ENCODE data around the gene ITGB2. TPM values are rescaled to one million over a fixed set of nuclear protein-coding genes. Genes with fewer than 3 reads are reported as not detected.

ITGB2 gene
- total RNA-seq, 1 donor from 2014 or later = 0.74 TPM

DNA sequence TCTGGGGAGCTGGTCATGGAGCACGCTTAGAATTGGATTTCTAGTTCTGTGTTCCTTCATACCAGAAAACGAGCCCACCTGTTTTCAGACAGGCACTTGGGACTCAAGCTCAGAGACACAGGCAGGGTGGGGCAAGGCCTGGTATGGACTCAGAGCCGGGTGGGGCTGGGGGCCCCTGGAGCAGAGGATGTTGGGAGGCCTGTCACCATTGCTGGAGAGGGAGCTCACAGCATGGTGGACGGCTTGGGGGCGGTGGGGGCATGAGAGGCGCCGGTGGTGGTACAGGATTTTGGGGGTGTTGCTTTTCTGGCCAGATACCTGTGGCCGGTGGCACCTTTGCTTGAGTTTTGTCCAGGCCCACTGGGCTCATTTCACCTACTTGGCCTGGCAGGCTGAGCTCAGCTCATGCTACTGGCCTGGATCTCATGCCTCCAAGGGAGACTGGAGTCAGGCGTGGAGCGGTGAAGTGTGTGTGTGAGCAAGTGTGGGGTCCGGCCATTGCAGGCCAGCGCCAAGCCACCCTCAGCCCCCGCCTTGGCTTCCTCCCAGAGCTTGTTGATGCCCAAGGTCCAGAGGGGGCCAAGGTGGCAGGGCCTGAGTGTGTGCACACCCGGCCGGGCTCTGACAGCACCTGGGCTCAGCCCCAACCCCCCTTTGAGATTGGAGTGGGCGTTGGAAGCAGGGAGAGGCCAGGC lies 27.9 kb upstream of the ITGB2 start:
- Mint-ChIP-seq H3K27me3 (ENCODE audit: low read depth) (no peaks in the 10 kb centered on the region), H3K27ac (no peak overlapping the region), H3K36me3 (peaks cover 8% of the 10 kb centered on the region), H3K4me1 (no peaks in the 10 kb centered on the region), H3K9me3 (no peaks in the 10 kb centered on the region), H3K4me3 (no peak overlapping the region)
- no peak for TF ChIP-seq CTCF (IDR thresholded peaks at IDR 0.05; ENCODE audit: unreplicated experiment)
- no peak for DNase-seq (ENCODE audit: low spot score in 2 of 2, unreplicated experiment in 2 of 2)

DNA sequence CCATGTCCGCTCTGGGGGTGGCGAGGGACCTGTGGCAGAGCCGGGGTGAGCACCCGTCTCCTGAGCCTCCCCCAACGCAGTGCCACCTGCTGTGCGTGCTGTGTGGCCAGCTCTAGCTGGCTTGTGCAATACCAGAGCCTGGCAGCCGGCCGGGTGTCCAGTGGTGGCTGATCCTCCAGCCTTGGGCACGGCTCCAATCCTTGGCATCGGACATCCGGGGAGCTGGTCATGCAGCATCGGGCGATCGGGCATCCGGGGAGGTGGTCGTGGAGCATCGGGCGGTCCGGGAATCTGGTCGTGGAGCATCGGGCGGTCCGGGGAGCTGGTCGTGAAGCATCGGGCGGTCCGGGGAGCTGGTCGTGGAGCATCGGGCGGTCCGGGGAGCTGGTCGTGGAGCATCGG lies 27.2 kb upstream of the ITGB2 start:
- no peak for TF ChIP-seq CTCF (IDR thresholded peaks at IDR 0.05; ENCODE audit: unreplicated experiment)
- H3K27me3 Mint-ChIP-seq (ENCODE audit: low read depth) = no peaks in the 10 kb centered on the region
- H3K4me3 Mint-ChIP-seq = no peak overlapping the region
- no peaks in the 10 kb centered on the region for H3K9me3 Mint-ChIP-seq
- no peak overlapping the region for H3K27ac Mint-ChIP-seq
- H3K4me1 Mint-ChIP-seq = no peaks in the 10 kb centered on the region
- H3K36me3 Mint-ChIP-seq = peaks cover 8% of the 10 kb centered on the region
- DNase-seq (ENCODE audit: low spot score in 2 of 2, unreplicated experiment in 2 of 2) = no peak

DNA sequence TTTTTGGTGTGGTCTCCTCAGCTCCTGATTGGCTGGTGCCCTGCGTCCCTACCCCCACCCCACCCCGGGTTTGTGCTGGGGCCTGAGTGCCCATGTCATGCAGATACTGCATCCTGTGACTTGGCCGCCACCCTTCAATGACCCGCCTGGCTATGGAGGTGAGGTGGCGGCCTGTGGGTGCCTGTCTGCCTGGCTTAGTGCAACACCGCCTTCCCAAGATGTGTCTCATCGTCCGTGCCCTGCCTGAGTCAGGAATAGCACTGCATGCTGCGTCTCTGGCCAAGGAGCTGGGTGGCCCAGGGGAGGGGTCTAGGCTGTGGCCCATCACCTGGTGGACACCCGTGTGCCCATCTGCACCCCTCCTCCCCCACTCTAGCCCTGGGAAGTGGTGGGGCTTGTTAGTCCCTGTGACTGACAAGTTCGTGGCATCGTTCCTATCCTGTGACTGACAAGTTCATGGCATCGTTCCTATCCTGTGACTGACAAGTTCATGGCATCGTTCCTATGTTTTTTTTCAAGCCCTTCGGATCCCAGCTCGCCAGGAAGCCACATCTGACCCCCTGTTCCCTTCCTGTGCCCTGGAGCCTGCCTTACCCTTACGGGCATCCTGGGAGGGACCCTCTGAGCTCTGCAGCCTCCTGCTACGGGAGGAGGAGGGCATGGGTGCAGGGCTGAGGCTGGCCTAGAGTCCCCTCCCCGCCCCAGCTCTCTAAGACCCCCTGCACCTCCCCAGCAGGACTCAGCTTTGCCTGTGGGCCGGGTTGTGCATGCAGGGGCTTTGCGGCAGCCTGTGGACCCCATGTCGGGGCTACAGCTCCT lies 26.6 kb upstream of the ITGB2 start:
- Mint-ChIP-seq H3K4me1 (peaks cover 2% of the 10 kb centered on the region), H3K36me3 (peaks cover 10% of the 10 kb centered on the region), H3K27me3 (ENCODE audit: low read depth) (no peaks in the 10 kb centered on the region), H3K4me3 (no peak overlapping the region), H3K9me3 (no peaks in the 10 kb centered on the region), H3K27ac (no peak overlapping the region)
- no peak for DNase-seq (ENCODE audit: low spot score in 2 of 2, unreplicated experiment in 2 of 2)
- TF ChIP-seq CTCF (IDR thresholded peaks at IDR 0.05; ENCODE audit: unreplicated experiment) = no peak

DNA sequence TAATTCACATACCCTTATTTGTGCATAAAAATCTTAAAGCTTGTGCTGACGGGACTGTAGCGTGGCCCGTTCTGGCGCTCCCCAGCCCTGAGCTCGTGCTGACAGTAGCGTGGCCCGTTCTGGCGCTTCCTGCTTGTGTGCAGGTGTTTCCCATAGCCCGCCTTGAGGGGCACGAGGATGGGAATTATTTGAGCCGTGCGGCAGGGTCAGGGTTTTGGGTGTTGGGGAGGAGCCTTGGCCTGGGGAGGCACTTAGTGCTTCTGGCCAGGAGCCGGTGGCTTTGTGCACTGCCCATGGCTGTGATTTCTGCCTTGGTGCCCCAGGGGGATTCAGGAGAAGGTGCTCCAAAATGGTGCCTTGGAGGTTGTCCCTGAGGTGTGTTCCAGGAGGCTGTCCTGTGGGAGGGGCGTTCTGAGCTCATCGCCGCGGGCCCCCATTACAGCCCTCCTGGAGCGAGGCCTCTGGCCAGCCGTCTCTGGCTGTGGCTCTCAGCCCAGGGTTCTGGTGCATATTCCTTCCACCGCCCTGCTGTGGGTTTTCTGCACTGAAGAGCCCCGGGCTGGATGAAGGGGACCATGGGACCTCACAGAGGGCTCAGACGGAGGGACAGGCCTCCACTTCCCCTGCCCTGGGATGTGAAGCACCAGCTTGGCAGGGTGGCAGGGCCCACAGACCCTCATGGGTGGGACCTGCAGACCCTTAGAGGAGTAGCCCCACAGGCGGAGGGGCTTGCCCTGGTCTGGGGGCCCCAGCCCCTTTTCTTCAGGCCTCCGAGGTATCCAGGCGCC lies 25.7 kb upstream of the ITGB2 start:
- H3K36me3 Mint-ChIP-seq = peaks cover 13% of the 10 kb centered on the region
- H3K9me3 Mint-ChIP-seq = no peaks in the 10 kb centered on the region
- no peak for TF ChIP-seq CTCF (IDR thresholded peaks at IDR 0.05; ENCODE audit: unreplicated experiment)
- H3K27ac Mint-ChIP-seq = no peak overlapping the region
- no peaks in the 10 kb centered on the region for H3K27me3 Mint-ChIP-seq (ENCODE audit: low read depth)
- peaks cover 8% of the 10 kb centered on the region for H3K4me1 Mint-ChIP-seq
- DNase-seq (ENCODE audit: low spot score in 2 of 2, unreplicated experiment in 2 of 2) = no peak
- H3K4me3 Mint-ChIP-seq = no peak overlapping the region

DNA sequence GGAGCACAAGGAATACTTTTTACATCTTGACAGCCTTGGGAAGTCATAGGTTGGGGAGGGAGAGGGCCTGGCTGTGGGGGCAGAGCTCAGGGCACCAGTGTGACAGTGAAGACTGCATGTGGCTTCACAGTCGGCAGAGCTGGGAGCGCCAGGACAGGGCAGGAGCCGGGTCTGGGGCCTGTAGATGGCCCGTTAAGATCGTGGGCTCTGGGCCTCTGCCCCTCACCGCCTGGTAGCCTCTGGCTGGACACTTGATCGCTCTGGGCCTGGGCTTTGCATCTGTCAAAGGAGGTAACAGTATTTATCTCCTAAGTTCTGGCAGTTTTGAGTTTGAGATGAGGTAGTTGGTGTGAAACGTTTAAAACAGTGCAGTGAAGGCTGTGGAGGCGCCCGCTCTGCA lies 23.9 kb upstream of the ITGB2 start:
- Mint-ChIP-seq H3K27me3 (ENCODE audit: low read depth) (no peaks in the 10 kb centered on the region), H3K4me3 (no peak overlapping the region), H3K36me3 (peaks cover 13% of the 10 kb centered on the region), H3K4me1 (peaks cover 21% of the 10 kb centered on the region), H3K27ac (no peak overlapping the region), H3K9me3 (no peaks in the 10 kb centered on the region)
- no peak for TF ChIP-seq CTCF (IDR thresholded peaks at IDR 0.05; ENCODE audit: unreplicated experiment)
- no peak for DNase-seq (ENCODE audit: low spot score in 2 of 2, unreplicated experiment in 2 of 2)
